RWPE1 (cell line): ENCODE data around the gene WDR49.

Experiments used
- CTCF ChIA-PET: fragments of 350-600 bp; sonication (Branson Sonifier 250); formaldehyde crosslinking; extraction: SDS; loops from one replicate; lab custom pipeline; 2021; lab: Yijun Ruan, JAX
- POLR2A ChIA-PET: fragments of 400-600 bp; formaldehyde crosslinking; extraction: SDS; loops from one replicate; lab custom pipeline; 2020; ENCODE audit warnings: antibody characterized with exemption; ENCODE audit not compliant: low non-redundant PET; lab: Yijun Ruan, JAX
- DNase-seq: peaks from one replicate; pipeline ENCODE4 v3.0.0; 2012; ENCODE audit warnings: low spot score
- H3K27ac ChIP-seq: fragments of 450-650 bp; 2 replicates; pipeline ENCODE4 v1.5.1; 2017
- TF ChIP-seq, protein P1 (sequence below): fragments of 450-650 bp; conservative IDR thresholded peaks from 2 replicates; pipeline ENCODE4 v1.5.1; 2017; ENCODE audit warnings: low read depth, mild to moderate bottlenecking

Gene WDR49

DNA sequence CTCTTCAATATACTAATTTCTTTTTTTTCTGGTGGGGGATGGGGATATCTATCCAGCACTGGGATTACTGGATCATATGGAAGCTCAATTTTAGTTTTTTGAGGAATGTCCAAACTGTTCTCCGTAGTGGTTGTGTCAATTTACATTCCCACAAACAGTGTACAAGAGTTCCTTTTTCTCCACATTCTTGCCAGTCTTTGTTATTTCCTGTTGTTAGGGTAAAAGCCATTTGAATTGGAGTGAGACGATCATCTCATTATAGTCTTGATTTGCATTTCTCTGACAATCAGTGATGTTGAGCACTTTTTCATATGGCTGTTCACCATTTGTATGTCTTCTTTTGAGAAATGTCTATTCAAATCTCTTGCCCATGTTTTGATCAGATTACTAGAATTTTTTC lies 12.8 kb upstream of the WDR49 start:
- no peak for DNase-seq
- CTCF ChIA-PET, result no interaction called here
- TF ChIP-seq, protein P1, sequence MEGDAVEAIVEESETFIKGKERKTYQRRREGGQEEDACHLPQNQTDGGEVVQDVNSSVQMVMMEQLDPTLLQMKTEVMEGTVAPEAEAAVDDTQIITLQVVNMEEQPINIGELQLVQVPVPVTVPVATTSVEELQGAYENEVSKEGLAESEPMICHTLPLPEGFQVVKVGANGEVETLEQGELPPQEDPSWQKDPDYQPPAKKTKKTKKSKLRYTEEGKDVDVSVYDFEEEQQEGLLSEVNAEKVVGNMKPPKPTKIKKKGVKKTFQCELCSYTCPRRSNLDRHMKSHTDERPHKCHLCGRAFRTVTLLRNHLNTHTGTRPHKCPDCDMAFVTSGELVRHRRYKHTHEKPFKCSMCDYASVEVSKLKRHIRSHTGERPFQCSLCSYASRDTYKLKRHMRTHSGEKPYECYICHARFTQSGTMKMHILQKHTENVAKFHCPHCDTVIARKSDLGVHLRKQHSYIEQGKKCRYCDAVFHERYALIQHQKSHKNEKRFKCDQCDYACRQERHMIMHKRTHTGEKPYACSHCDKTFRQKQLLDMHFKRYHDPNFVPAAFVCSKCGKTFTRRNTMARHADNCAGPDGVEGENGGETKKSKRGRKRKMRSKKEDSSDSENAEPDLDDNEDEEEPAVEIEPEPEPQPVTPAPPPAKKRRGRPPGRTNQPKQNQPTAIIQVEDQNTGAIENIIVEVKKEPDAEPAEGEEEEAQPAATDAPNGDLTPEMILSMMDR, result no peak
- POLR2A ChIA-PET, result no interaction called here
- H3K27ac ChIP-seq, result no peak overlapping the region

- TF ChIP-seq, protein P1, result no peak
- CTCF ChIA-PET, result no interaction called here
- POLR2A ChIA-PET, result no interaction called here
- H3K27ac ChIP-seq, result no peak overlapping the region
- no peak for DNase-seq
These were observed 9.2 kb upstream of the WDR49 start for GRCh38 chr3:167662919-167663400.

- POLR2A ChIA-PET, result no interaction called here
- CTCF ChIA-PET, result no interaction called here
- TF ChIP-seq, protein P1, result no peak
- no peak for DNase-seq
- no peak overlapping the region for H3K27ac ChIP-seq
These were observed 4.0 kb upstream of the WDR49 start for GRCh38 chr3:167657684-167658225.

- ChIA-PET CTCF (no interaction called here), POLR2A (no interaction called here)
- TF ChIP-seq, protein P1, result no peak
- H3K27ac ChIP-seq, result no peak overlapping the region
- DNase-seq, result no peak
These were observed 3.1 kb upstream of the WDR49 start for GRCh38 chr3:167656821-167657220.

GRCh38 chr3:167653155-167653554 lies 587 bp downstream of the WDR49 start:
- CTCF ChIA-PET, result no interaction called here
- DNase-seq, result no peak
- TF ChIP-seq, protein P1, result no peak

DNA sequence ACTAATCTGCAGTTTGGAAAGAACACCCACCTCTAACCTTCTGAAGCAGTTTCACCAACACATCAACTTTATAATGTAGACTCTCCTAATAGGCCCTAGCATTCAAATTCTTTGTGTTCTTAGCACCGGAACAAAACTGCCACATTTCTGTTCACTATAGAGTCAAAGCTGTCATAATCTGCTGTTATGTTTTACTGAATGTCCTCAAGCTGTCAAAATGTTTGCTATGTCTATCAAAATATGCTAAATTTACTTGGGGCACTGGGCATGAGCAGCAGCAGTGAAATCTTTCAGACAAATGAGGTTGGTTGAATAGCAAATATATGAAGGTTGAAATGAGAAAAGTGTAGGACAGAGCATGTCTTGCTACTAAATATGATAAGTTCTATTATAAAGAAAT lies 1.9 kb downstream of the WDR49 start:
- TF ChIP-seq, protein P1, result no peak
- no peak for DNase-seq
- H3K27ac ChIP-seq, result no peak overlapping the region
- POLR2A ChIA-PET, result no interaction called here
- CTCF ChIA-PET, result no interaction called here

More at GRCh38 chr3:167653155-167653554, 587 bp downstream of the WDR49 start:
- no peak overlapping the region for H3K27ac ChIP-seq
- POLR2A ChIA-PET, result no interaction called here

GRCh38 chr3:167650459-167650858 lies 3.3 kb downstream of the WDR49 start:
- ChIA-PET CTCF (no interaction called here), POLR2A (no interaction called here)
- DNase-seq, result no peak
- TF ChIP-seq, protein P1, result no peak
- no peak overlapping the region for H3K27ac ChIP-seq
